ENCODE measurements around the gene NFATC3.

The NFATC3 gene

GRCh38 chr16:68265078-68265920 is 180.1 kb downstream of the NFATC3 start:
- Histone ChIP-seq H3K4me1 (ENCODE audit: control insufficient read depth, insufficient read depth, low read length) (peaks cover 12% of the 10 kb centered on the region), H3K4me3 (ENCODE audit: low read depth, low read length) (peak overlapping the region; percentile 91), H3K36me3 (ENCODE audit: control insufficient read depth, insufficient read depth, low read length) (peaks cover 2% of the 10 kb centered on the region)

DNA sequence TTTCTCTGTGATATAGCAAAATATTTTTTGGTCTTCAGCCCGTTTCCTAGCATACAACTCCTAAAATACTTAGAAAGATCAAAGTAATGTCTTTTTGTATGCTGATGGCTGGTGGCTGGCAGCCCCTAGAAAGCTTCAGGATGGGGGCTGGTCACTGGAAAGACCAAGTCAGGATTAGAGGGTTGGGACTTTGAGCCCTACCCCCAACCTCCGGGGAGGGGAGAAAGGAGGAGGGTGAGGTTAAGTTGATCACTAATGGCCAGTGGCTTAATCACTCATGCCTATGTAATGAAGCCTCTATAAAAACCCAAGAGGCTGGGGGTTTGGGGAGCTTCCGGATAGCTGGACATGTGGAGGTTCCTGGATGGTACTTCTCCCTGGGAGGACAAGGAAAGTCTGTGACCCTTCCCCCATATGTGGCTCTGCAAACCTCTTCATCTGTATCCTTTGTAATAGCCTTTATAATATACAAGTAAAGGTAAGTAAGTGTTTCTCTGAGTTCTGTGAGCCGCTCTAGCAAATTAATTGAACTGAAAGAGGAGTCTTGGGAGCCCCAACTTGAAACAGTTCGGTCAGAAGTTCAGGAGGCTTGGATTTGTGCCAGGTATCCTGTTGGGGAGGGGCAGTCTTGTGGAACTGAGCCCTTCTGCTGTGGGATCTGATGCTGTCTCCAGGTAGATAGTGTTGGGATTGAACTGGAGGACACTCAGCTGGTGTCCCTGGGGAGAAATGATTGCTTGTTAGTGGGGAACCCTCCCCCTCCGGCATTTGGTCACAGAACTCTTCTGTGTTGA is 182.6 kb downstream of the NFATC3 start:
- Histone ChIP-seq H3K27me3 (ENCODE audit: control insufficient read depth, insufficient read depth, low read length) (no peaks in the 10 kb centered on the region), H3K36me3 (ENCODE audit: control insufficient read depth, insufficient read depth, low read length) (peaks cover 2% of the 10 kb centered on the region), H3K4me1 (ENCODE audit: control insufficient read depth, insufficient read depth, low read length) (peaks cover 12% of the 10 kb centered on the region), H3K9me3 (ENCODE audit: control insufficient read depth, insufficient read depth, low read length) (no peaks in the 10 kb centered on the region), H3K9ac (ENCODE audit: low read depth, low read length) (no peak overlapping the region), H3K4me3 (ENCODE audit: low read depth, low read length) (peak overlapping the region; percentile 30)

More at GRCh38 chr16:68265078-68265920, 180.1 kb downstream of the NFATC3 start:
- H3K9ac ChIP-seq (ENCODE audit: low read depth, low read length): peak overlapping the region; percentile 79
- H3K27me3 ChIP-seq (ENCODE audit: control insufficient read depth, insufficient read depth, low read length): no peaks in the 10 kb centered on the region
- no peaks in the 10 kb centered on the region for H3K9me3 ChIP-seq (ENCODE audit: control insufficient read depth, insufficient read depth, low read length)

- peaks cover 12% of the 10 kb centered on the region for H3K4me1 ChIP-seq (ENCODE audit: control insufficient read depth, insufficient read depth, low read length)
Measured at GRCh38 chr16:68269793-68270192, 184.6 kb downstream of the NFATC3 start.

DNA sequence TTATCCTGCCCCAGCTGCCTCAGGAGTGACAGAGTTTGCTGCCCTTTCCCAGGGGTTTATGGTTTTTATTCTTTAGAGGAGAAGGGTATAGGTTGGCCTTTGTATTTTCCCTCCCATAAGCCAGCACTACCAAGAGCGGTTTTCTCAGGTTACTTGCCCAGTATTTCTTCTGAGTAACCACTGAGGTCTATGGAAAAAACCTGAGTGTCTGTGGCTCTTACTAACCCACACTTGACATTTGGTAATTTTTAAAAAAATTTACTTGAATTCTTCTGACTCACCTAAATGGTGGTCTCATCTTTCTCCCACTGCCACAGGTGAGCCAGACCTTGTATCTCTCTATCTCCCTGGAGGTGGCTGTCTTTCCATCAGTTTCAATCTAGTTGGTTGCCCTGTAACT is 185.2 kb downstream of the NFATC3 start:
- Histone ChIP-seq H3K27me3 (ENCODE audit: control insufficient read depth, insufficient read depth, low read length) (no peaks in the 10 kb centered on the region), H3K4me1 (ENCODE audit: control insufficient read depth, insufficient read depth, low read length) (peaks cover 12% of the 10 kb centered on the region), H3K9ac (ENCODE audit: low read depth, low read length) (no peak overlapping the region), H3K36me3 (ENCODE audit: control insufficient read depth, insufficient read depth, low read length) (peaks cover 11% of the 10 kb centered on the region), H3K9me3 (ENCODE audit: control insufficient read depth, insufficient read depth, low read length) (no peaks in the 10 kb centered on the region), H3K4me3 (ENCODE audit: low read depth, low read length) (no peak overlapping the region)

More at GRCh38 chr16:68269793-68270192, 184.6 kb downstream of the NFATC3 start:
- Histone ChIP-seq H3K27me3 (ENCODE audit: control insufficient read depth, insufficient read depth, low read length) (no peaks in the 10 kb centered on the region), H3K9ac (ENCODE audit: low read depth, low read length) (no peak overlapping the region), H3K9me3 (ENCODE audit: control insufficient read depth, insufficient read depth, low read length) (no peaks in the 10 kb centered on the region), H3K36me3 (ENCODE audit: control insufficient read depth, insufficient read depth, low read length) (peaks cover 9% of the 10 kb centered on the region), H3K4me3 (ENCODE audit: low read depth, low read length) (no peak overlapping the region)

GRCh38 chr16:68272507-68273209 is 187.5 kb downstream of the NFATC3 start:
- Histone ChIP-seq H3K9ac (ENCODE audit: low read depth, low read length) (no peak overlapping the region), H3K4me3 (ENCODE audit: low read depth, low read length) (no peak overlapping the region), H3K36me3 (ENCODE audit: control insufficient read depth, insufficient read depth, low read length) (peaks cover 11% of the 10 kb centered on the region), H3K27me3 (ENCODE audit: control insufficient read depth, insufficient read depth, low read length) (no peaks in the 10 kb centered on the region), H3K4me1 (ENCODE audit: control insufficient read depth, insufficient read depth, low read length) (peaks cover 9% of the 10 kb centered on the region), H3K9me3 (ENCODE audit: control insufficient read depth, insufficient read depth, low read length) (no peaks in the 10 kb centered on the region)

DNA sequence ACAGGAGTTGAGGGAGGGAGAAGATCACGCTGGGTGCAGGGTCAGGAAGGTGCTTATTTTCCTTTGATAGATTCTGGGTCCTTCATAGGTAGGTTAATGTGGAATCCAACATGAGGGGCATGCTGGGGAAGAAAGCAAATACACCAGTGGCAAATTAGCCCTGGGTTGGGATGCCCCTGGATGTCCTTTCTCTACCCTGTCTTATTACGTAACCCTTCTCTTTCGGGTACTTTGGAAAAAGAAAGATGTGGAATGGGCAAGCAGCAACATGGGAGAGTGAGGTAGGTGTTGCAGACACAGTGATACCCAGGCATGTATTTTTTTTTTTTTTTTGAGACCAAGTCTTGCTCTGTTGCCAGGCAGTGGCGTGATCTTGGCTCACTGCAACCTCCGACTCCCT is 188.3 kb downstream of the NFATC3 start:
- Histone ChIP-seq H3K27me3 (ENCODE audit: control insufficient read depth, insufficient read depth, low read length) (no peaks in the 10 kb centered on the region), H3K9ac (ENCODE audit: low read depth, low read length) (no peak overlapping the region), H3K36me3 (ENCODE audit: control insufficient read depth, insufficient read depth, low read length) (peaks cover 11% of the 10 kb centered on the region), H3K4me3 (ENCODE audit: low read depth, low read length) (no peak overlapping the region), H3K4me1 (ENCODE audit: control insufficient read depth, insufficient read depth, low read length) (peaks cover 6% of the 10 kb centered on the region), H3K9me3 (ENCODE audit: control insufficient read depth, insufficient read depth, low read length) (no peaks in the 10 kb centered on the region)

DNA sequence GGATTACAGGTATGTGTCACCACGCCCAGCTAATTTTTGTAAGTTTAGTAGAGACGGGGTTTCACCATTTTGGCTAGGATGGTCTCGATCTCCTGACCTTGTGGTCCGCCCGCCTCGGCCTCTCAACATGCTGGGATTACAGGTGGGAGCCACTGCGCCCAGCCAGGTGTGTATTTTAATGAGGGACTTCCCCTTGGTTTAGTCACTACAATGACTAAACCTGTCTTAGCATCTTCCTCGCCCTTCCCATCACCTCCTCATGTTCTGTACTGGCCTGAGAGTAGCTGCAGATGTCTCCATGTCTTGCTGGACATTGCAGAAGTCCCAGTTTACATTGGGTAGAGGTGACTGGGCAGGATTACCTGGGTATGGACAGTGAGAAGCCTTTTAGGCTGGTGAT is 188.7 kb downstream of the NFATC3 start:
- Histone ChIP-seq H3K4me1 (ENCODE audit: control insufficient read depth, insufficient read depth, low read length) (peaks cover 5% of the 10 kb centered on the region), H3K36me3 (ENCODE audit: control insufficient read depth, insufficient read depth, low read length) (peaks cover 11% of the 10 kb centered on the region), H3K27me3 (ENCODE audit: control insufficient read depth, insufficient read depth, low read length) (no peaks in the 10 kb centered on the region), H3K4me3 (ENCODE audit: low read depth, low read length) (no peak overlapping the region), H3K9ac (ENCODE audit: low read depth, low read length) (no peak overlapping the region), H3K9me3 (ENCODE audit: control insufficient read depth, insufficient read depth, low read length) (no peaks in the 10 kb centered on the region)

DNA sequence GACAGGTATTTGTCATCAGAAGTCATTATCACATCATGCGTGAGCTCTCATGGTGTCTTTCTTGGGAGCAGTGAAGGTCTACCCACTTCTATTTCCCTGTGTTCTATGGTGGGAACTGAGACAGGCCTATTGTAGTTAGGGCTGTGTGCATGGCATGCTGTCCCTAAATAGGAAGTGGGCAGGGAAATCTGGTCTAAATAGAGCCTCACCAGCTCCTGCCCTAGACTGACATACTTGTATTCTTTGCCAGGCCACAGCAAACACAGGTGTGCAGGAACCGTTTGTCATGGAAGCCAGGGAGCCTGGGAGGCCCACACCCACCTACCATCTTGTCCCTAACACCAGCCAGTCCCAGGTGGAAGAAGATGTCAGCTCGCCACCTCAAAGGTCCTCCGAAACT is 189.3 kb downstream of the NFATC3 start:
- H3K36me3 ChIP-seq (ENCODE audit: control insufficient read depth, insufficient read depth, low read length): peaks cover 11% of the 10 kb centered on the region
- no peak overlapping the region for H3K9ac ChIP-seq (ENCODE audit: low read depth, low read length)

GRCh38 chr16:68275611-68276191 is 190.5 kb downstream of the NFATC3 start:
- no peaks in the 10 kb centered on the region for H3K4me1 ChIP-seq (ENCODE audit: control insufficient read depth, insufficient read depth, low read length)
- no peak overlapping the region for H3K4me3 ChIP-seq (ENCODE audit: low read depth, low read length)
- H3K27me3 ChIP-seq (ENCODE audit: control insufficient read depth, insufficient read depth, low read length): no peaks in the 10 kb centered on the region
- peaks cover 11% of the 10 kb centered on the region for H3K36me3 ChIP-seq (ENCODE audit: control insufficient read depth, insufficient read depth, low read length)
- H3K9ac ChIP-seq (ENCODE audit: low read depth, low read length): no peak overlapping the region
- H3K9me3 ChIP-seq (ENCODE audit: control insufficient read depth, insufficient read depth, low read length): no peaks in the 10 kb centered on the region

More for the DNA sequence above, 189.3 kb downstream of the NFATC3 start:
- no peaks in the 10 kb centered on the region for H3K9me3 ChIP-seq (ENCODE audit: control insufficient read depth, insufficient read depth, low read length)
- H3K27me3 ChIP-seq (ENCODE audit: control insufficient read depth, insufficient read depth, low read length): no peaks in the 10 kb centered on the region
- H3K4me1 ChIP-seq (ENCODE audit: control insufficient read depth, insufficient read depth, low read length): no peaks in the 10 kb centered on the region
- H3K4me3 ChIP-seq (ENCODE audit: low read depth, low read length): no peak overlapping the region

- no peaks in the 10 kb centered on the region for H3K27me3 ChIP-seq (ENCODE audit: control insufficient read depth, insufficient read depth, low read length)
- no peaks in the 10 kb centered on the region for H3K9me3 ChIP-seq (ENCODE audit: control insufficient read depth, insufficient read depth, low read length)
- no peaks in the 10 kb centered on the region for H3K4me1 ChIP-seq (ENCODE audit: control insufficient read depth, insufficient read depth, low read length)
- peaks cover 11% of the 10 kb centered on the region for H3K36me3 ChIP-seq (ENCODE audit: control insufficient read depth, insufficient read depth, low read length)
- H3K9ac ChIP-seq (ENCODE audit: low read depth, low read length): no peak overlapping the region
- H3K4me3 ChIP-seq (ENCODE audit: low read depth, low read length): no peak overlapping the region
Measured at GRCh38 chr16:68276223-68276622, 191.1 kb downstream of the NFATC3 start.

All from iPS-15b (cell line).